HCT116 (cell line): ENCODE measurements around the gene MEGF10. TPM values are rescaled to one million over a fixed set of nuclear protein-coding genes. Genes with fewer than 3 reads are reported as not detected.

Experiments used
- ATAC-seq: fragments of 200-7000 bp; cut with Tn5 transposase; 2 replicates; pipeline ENCODE4 v1.9.1; 2020; ENCODE audit warnings: mild to moderate bottlenecking, moderate library complexity
- BruUV-seq: library from RNA; stranded (reverse); fragments of 400-500 nt; replicated peaks from 2 replicates; lab custom pipeline; 2021; lab: Mats Ljungman, UMichigan
- CTCF ChIA-PET: fragments of 300-600 bp; sonication (Branson Sonifier 250); formaldehyde crosslinking; loops from one replicate; lab custom pipeline; 2021; ENCODE audit warnings: antibody characterized with exemption; lab: Charles Lee
- POLR2A ChIA-PET: fragments of 300-600, 350-600 bp; sonication (Branson Sonifier 250); formaldehyde crosslinking; loops from one replicate; lab custom pipeline; 2021; ENCODE audit warnings: antibody characterized with exemption; lab: Charles Lee
- RAD21 ChIA-PET, 2 experiments: fragments of 300-600 bp; sonication (Branson Sonifier 250); formaldehyde crosslinking; loops; one replicate each; lab custom pipeline; 2023; ENCODE audit warnings: low total read pairs in 2 of 2; ENCODE audit not compliant: uncharacterized antibody in 2 of 2, unreplicated experiment in 2 of 2, low non-redundant PET in 1 of 2; lab: Charles Lee
- DNase-seq: peaks from one replicate; pipeline ENCODE4 v3.0.0-alpha.2; 2010; ENCODE audit warnings: low read depth, low spot score
- H2AFZ ChIP-seq: fragments of 200-600 bp; shearing (Covaris generic), sonication (generic); 2 replicates; pipeline ENCODE4 v1.6.1; 2017; ENCODE audit warnings: low read depth, mixed run types, mixed read lengths, antibody characterized with exemption, low read length; ENCODE audit not compliant: poor library complexity, severe bottlenecking
- H3K27ac ChIP-seq: 2 replicates; pipeline ENCODE4 v1.5.1; 2012; ENCODE audit warnings: low read depth, low read length
- H3K27me3 ChIP-seq: fragments of 200-600 bp; sonication (generic); 2 replicates; pipeline ENCODE4 v1.6.1; 2016; ENCODE audit warnings: mixed run types, low read length, mixed read lengths; ENCODE audit not compliant: insufficient read depth
- H3K36me3 ChIP-seq, 2 experiments: fragments of 200-500 bp in 1 of 2; fragments of 200-600 bp in 1 of 2; sonication (Bioruptor generic) in 1 of 2; sonication (generic) in 1 of 2; 2 replicates each; pipeline versions ENCODE4 v1.5.1 to v1.6.1; 2014 to 2016; ENCODE audit warnings: low read length in 2 of 2, inconsistent platforms in 1 of 2, mixed read lengths in 1 of 2, mixed run types in 1 of 2; ENCODE audit not compliant: insufficient read depth in 2 of 2, control insufficient read depth in 1 of 2
- H3K4me1 ChIP-seq, 2 experiments: fragments of 200-600 bp in 1 of 2; sonication (generic) in 1 of 2; 2 replicates each; pipeline versions ENCODE4 v1.5.1 to v1.6.1; 2012 to 2017; ENCODE audit warnings: low read length in 2 of 2, inconsistent platforms in 1 of 2, mild to moderate bottlenecking in 1 of 2, mixed read lengths in 1 of 2, mixed run types in 1 of 2, moderate library complexity in 1 of 2; ENCODE audit not compliant: insufficient read depth in 2 of 2, control insufficient read depth in 1 of 2
- H3K4me2 ChIP-seq: fragments of 200-600 bp; sonication (generic); 2 replicates; pipeline ENCODE4 v1.6.1; 2017; ENCODE audit warnings: mixed run types, low read length, mixed read lengths
- H3K4me3 ChIP-seq, 2 experiments: fragments of 200-600 bp in 1 of 2; sonication (generic) in 1 of 2; replicated peaks in 1 of 2; 2 replicates each; pipeline ENCODE4 v1.5.1; 2011 to 2016; ENCODE audit warnings: low read length in 2 of 2, control low read depth in 1 of 2, low read depth in 1 of 2, mild to moderate bottlenecking in 1 of 2, mixed read lengths in 1 of 2, mixed run types in 1 of 2
- H3K79me2 ChIP-seq: fragments of 200-600 bp; sonication (generic); 2 replicates; pipeline ENCODE4 v1.6.1; 2017; ENCODE audit warnings: mild to moderate bottlenecking, mixed run types, low read length, moderate library complexity, mixed read lengths; ENCODE audit not compliant: insufficient read depth
- H3K9ac ChIP-seq: fragments of 200-600 bp; sonication (generic); 2 replicates; pipeline ENCODE4 v1.6.1; 2016; ENCODE audit warnings: low read length, mixed read lengths
- H3K9me2 ChIP-seq: fragments of 200-600 bp; sonication (generic), shearing (Covaris generic); 2 replicates; pipeline ENCODE4 v1.6.1; 2017; ENCODE audit warnings: mixed run types, mild to moderate bottlenecking, moderate library complexity; ENCODE audit not compliant: insufficient read depth
- H3K9me3 ChIP-seq, 2 experiments: fragments of 200-500 bp in 1 of 2; fragments of 200-600 bp in 1 of 2; sonication (Bioruptor generic) in 1 of 2; sonication (generic) in 1 of 2; 2 replicates each; pipeline ENCODE4 v1.6.1; 2014 to 2017; ENCODE audit warnings: low read length in 2 of 2, mixed read lengths in 2 of 2, inconsistent platforms in 1 of 2, low read depth in 1 of 2, mild to moderate bottlenecking in 1 of 2, mixed run types in 1 of 2, moderate library complexity in 1 of 2; ENCODE audit not compliant: control insufficient read depth in 1 of 2, insufficient read depth in 1 of 2
- H4K20me1 ChIP-seq: fragments of 200-600 bp; sonication (generic), shearing (Covaris generic); 2 replicates; pipeline ENCODE4 v1.6.1; 2017; ENCODE audit warnings: mixed run types, mild to moderate bottlenecking, moderate library complexity; ENCODE audit not compliant: insufficient read depth
- CEBPB ChIP-seq: IDR thresholded peaks from 2 replicates; pipeline ENCODE4 v1.6.1; 2012; ENCODE audit warnings: low read depth
- ELF1 ChIP-seq: IDR thresholded peaks from 2 replicates; pipeline ENCODE4 v1.6.1; 2012; ENCODE audit warnings: low read depth, borderline replicate concordance
- EZH2phosphoT487 ChIP-seq: fragments of 200-600 bp; IDR thresholded peaks from 2 replicates; pipeline ENCODE4 v1.6.1; 2018; ENCODE audit warnings: antibody characterized with exemption, borderline replicate concordance
- FOSL1 ChIP-seq: IDR thresholded peaks from 2 replicates; pipeline ENCODE4 v1.6.1; 2012; ENCODE audit warnings: low read depth
- JUND ChIP-seq: IDR thresholded peaks from 2 replicates; pipeline ENCODE4 v1.6.1; 2012
- RAD21 ChIP-seq: IDR thresholded peaks from 2 replicates; pipeline ENCODE4 v1.6.1; 2012; ENCODE audit warnings: low read depth, mild to moderate bottlenecking
- SIN3A ChIP-seq: IDR thresholded peaks from 2 replicates; pipeline ENCODE4 v1.6.1; 2012; ENCODE audit warnings: low read depth
- SRF ChIP-seq: IDR thresholded peaks from 2 replicates; pipeline ENCODE4 v1.6.1; 2012; ENCODE audit warnings: low read depth
- TCF7L2 ChIP-seq: IDR thresholded peaks from 2 replicates; pipeline ENCODE4 v1.7.0; 2011; ENCODE audit warnings: borderline replicate concordance, inconsistent platforms; ENCODE audit not compliant: insufficient read depth, insufficient read length; ENCODE audit errors: extremely low read depth
- YY1 ChIP-seq: IDR thresholded peaks from 2 replicates; pipeline ENCODE4 v1.6.1; 2011; ENCODE audit warnings: low read length, low read depth, moderate library complexity, mild to moderate bottlenecking; ENCODE audit not compliant: insufficient replicate concordance; ENCODE audit errors: extremely low read depth
- ZNF274 ChIP-seq: fragments of 200-500 bp; sonication (Bioruptor generic); IDR thresholded peaks from 2 replicates; pipeline ENCODE4 v1.6.1; 2014; ENCODE audit warnings: mild to moderate bottlenecking, low read depth, low read length, inconsistent platforms
- intact Hi-C: fragments of 100-400 bp; cut with micrococcal nuclease; formaldehyde crosslinking; loops from 2 replicates; pipeline ENCODE4 v1.10.0; 2022
- total RNA-seq: library from RNA; stranded (reverse); gene quantifications from one replicate; pipeline ENCODE4 v1.2.1, GENCODE V29; 2021; ENCODE audit not compliant: unreplicated experiment
- TF ChIP-seq, protein P1 (sequence below), 3 experiments: fragments of 200-600 bp in 1 of 3; sonication (generic) in 1 of 3; IDR thresholded peaks in 2 of 3; conservative IDR thresholded peaks in 1 of 3; 2 replicates each; pipeline ENCODE4 v1.5.1; 2012 to 2017; ENCODE audit warnings: low read depth in 2 of 3, low read length in 2 of 3, antibody characterized with exemption in 1 of 3, borderline replicate concordance in 1 of 3, control low read depth in 1 of 3, mild to moderate bottlenecking in 1 of 3, mixed read lengths in 1 of 3, mixed run types in 1 of 3, moderate library complexity in 1 of 3; ENCODE audit not compliant: insufficient read depth in 1 of 3
- TF ChIP-seq, protein P2 (sequence below): IDR thresholded peaks from 2 replicates; pipeline ENCODE4 v1.6.1; 2012
- TF ChIP-seq, protein P3 (sequence below): IDR thresholded peaks from 2 replicates; pipeline ENCODE4 v1.6.1; 2012; ENCODE audit warnings: low read depth
- TF ChIP-seq, protein P4 (sequence below): IDR thresholded peaks from 2 replicates; pipeline ENCODE4 v1.6.1; 2012
- TF ChIP-seq, protein P5 (sequence below): IDR thresholded peaks from 2 replicates; pipeline ENCODE4 v1.6.1; 2011; ENCODE audit warnings: mild to moderate bottlenecking, low read length, moderate library complexity; ENCODE audit not compliant: insufficient replicate concordance; ENCODE audit errors: extremely low read depth

MEGF10 gene
- total RNA-seq, 1 experiment from 2014 or later = 0.02 TPM

DNA sequence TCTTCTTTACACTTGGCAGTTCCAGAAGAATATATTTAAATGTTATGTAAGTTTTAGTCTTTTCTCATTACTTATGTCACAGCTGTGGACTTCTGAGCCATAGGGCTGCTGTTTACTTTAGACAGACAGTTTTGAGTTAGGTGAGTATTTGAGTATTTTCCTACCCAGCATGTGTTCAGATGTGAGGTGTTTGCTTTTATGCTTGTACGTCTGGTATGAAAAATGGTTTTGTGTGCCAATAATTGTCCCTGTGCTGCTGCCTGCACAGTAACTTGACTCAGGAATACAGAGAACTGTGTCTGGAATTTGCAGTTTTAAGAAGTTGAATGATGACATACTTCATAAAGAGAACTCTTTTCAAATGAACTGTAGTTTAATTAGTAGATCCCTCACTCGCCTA, 20.8 kb downstream of the MEGF10 start:
- no peak overlapping the region for H3K4me2 ChIP-seq
- no peak overlapping the region for H3K9ac ChIP-seq
- no peaks in the 10 kb centered on the region for H3K4me1 ChIP-seq
- no TSS peak for BruUV-seq
- TF ChIP-seq, protein P1, sequence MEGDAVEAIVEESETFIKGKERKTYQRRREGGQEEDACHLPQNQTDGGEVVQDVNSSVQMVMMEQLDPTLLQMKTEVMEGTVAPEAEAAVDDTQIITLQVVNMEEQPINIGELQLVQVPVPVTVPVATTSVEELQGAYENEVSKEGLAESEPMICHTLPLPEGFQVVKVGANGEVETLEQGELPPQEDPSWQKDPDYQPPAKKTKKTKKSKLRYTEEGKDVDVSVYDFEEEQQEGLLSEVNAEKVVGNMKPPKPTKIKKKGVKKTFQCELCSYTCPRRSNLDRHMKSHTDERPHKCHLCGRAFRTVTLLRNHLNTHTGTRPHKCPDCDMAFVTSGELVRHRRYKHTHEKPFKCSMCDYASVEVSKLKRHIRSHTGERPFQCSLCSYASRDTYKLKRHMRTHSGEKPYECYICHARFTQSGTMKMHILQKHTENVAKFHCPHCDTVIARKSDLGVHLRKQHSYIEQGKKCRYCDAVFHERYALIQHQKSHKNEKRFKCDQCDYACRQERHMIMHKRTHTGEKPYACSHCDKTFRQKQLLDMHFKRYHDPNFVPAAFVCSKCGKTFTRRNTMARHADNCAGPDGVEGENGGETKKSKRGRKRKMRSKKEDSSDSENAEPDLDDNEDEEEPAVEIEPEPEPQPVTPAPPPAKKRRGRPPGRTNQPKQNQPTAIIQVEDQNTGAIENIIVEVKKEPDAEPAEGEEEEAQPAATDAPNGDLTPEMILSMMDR (IDR thresholded peaks at IDR 0.05 in 2 of 3, conservative IDR thresholded peaks at IDR 0.05 in 1 of 3; ENCODE audit: borderline replicate concordance in 1 of 3, insufficient read depth in 1 of 3, low read depth in 2 of 3, low read length in 2 of 3) = no peak
- TF ChIP-seq, protein P2, sequence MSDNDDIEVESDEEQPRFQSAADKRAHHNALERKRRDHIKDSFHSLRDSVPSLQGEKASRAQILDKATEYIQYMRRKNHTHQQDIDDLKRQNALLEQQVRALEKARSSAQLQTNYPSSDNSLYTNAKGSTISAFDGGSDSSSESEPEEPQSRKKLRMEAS = no peak
- TF ChIP-seq EZH2phosphoT487 (no peak), JUND (no peak), SIN3A (no peak), ELF1 (no peak), TCF7L2 (no peak), FOSL1 (no peak), CEBPB (no peak), ZNF274 (no peak), SRF (no peak), YY1 (no peak), RAD21 (no peak)
- TF ChIP-seq, protein P3, sequence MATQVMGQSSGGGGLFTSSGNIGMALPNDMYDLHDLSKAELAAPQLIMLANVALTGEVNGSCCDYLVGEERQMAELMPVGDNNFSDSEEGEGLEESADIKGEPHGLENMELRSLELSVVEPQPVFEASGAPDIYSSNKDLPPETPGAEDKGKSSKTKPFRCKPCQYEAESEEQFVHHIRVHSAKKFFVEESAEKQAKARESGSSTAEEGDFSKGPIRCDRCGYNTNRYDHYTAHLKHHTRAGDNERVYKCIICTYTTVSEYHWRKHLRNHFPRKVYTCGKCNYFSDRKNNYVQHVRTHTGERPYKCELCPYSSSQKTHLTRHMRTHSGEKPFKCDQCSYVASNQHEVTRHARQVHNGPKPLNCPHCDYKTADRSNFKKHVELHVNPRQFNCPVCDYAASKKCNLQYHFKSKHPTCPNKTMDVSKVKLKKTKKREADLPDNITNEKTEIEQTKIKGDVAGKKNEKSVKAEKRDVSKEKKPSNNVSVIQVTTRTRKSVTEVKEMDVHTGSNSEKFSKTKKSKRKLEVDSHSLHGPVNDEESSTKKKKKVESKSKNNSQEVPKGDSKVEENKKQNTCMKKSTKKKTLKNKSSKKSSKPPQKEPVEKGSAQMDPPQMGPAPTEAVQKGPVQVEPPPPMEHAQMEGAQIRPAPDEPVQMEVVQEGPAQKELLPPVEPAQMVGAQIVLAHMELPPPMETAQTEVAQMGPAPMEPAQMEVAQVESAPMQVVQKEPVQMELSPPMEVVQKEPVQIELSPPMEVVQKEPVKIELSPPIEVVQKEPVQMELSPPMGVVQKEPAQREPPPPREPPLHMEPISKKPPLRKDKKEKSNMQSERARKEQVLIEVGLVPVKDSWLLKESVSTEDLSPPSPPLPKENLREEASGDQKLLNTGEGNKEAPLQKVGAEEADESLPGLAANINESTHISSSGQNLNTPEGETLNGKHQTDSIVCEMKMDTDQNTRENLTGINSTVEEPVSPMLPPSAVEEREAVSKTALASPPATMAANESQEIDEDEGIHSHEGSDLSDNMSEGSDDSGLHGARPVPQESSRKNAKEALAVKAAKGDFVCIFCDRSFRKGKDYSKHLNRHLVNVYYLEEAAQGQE = no peak
- TF ChIP-seq, protein P4, sequence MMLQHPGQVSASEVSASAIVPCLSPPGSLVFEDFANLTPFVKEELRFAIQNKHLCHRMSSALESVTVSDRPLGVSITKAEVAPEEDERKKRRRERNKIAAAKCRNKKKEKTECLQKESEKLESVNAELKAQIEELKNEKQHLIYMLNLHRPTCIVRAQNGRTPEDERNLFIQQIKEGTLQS = no peak
- TF ChIP-seq, protein P5, sequence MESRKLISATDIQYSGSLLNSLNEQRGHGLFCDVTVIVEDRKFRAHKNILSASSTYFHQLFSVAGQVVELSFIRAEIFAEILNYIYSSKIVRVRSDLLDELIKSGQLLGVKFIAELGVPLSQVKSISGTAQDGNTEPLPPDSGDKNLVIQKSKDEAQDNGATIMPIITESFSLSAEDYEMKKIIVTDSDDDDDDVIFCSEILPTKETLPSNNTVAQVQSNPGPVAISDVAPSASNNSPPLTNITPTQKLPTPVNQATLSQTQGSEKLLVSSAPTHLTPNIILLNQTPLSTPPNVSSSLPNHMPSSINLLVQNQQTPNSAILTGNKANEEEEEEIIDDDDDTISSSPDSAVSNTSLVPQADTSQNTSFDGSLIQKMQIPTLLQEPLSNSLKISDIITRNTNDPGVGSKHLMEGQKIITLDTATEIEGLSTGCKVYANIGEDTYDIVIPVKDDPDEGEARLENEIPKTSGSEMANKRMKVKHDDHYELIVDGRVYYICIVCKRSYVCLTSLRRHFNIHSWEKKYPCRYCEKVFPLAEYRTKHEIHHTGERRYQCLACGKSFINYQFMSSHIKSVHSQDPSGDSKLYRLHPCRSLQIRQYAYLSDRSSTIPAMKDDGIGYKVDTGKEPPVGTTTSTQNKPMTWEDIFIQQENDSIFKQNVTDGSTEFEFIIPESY = no peak
- no peak for ATAC-seq
- H3K4me3 ChIP-seq = no peak overlapping the region
- ChIA-PET RAD21 (no interaction called here), POLR2A (no interaction called here), CTCF (no interaction called here)
- H4K20me1 ChIP-seq = no peaks in the 10 kb centered on the region
- H3K79me2 ChIP-seq = no peaks in the 10 kb centered on the region
- no peak for DNase-seq
- H3K36me3 ChIP-seq = no peaks in the 10 kb centered on the region
- intact Hi-C loops = loop anchor here (10.0 kb wide), 1 partner anchor 277 kb away; the partner anchor contains the start of gene MARCHF3
- no peak overlapping the region for H2AFZ ChIP-seq
- H3K9me2 ChIP-seq = no peaks in the 10 kb centered on the region
- H3K27ac ChIP-seq = no peak overlapping the region
- H3K27me3 ChIP-seq = no peaks in the 10 kb centered on the region
- H3K9me3 ChIP-seq = no peaks in the 10 kb centered on the region
